ENCODE data around the gene PHF21A. TPM values are rescaled to one million over a fixed set of nuclear protein-coding genes. Genes with fewer than 3 reads are reported as not detected.
A peak's percentile ranks its signal among the peaks of the same experiment; 100 is the strongest.

Gene PHF21A
- total and polyA plus RNA-seq, 2 of the 8 experiments (the other 6 are each of a cell fraction or from before 2014, with no cell fraction given), result 17.6 to 40.3 TPM

DNA sequence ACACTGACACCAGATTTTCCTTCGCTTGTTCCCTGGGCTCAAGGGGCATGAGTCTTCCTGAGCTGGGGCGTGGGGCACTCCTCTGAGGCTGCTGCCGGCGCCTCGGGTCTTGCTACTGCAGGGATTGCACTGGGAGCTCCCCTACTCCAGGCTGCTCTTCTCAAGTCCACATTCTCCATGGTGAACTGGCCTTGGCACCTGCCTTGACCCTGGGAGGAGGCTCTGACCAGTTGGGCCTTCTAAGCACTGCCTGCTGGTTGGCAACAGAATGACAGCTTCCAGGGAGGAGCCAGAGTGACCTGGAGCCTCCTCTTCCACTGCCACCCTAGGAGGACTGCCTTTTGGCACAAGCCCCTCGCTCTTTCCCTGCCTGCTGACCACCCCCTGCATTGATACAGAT lies 223.7 kb downstream of the PHF21A start:
- Histone ChIP-seq H2BK12ac (ENCODE audit: low read depth, low read length) (no peak overlapping the region), H3K4ac (replicated peaks; ENCODE audit: insufficient read length, low read depth, low read length) (no peak overlapping the region), H3K27ac (ENCODE audit: low read depth, low read length) (no peak overlapping the region), H3K79me2 (ENCODE audit: control insufficient read depth in 1 of 2, insufficient read depth in 2 of 2, low read length in 2 of 2) (no peaks in the 10 kb centered on the region), H3K79me1 (ENCODE audit: low read depth, low read length) (peaks cover 2% of the 10 kb centered on the region), H3K36me3 (ENCODE audit: control insufficient read depth in 2 of 4, insufficient read depth in 4 of 4, low read length in 3 of 4) (peaks cover 0 to 4% (median under 1%) of the 10 kb centered on the region in 4 experiments; a peak in 2 of 8 replicates), H2BK5ac (ENCODE audit: low read depth, low read length) (no peak overlapping the region), H4K8ac (ENCODE audit: extremely low read depth, insufficient read depth, low read length) (no peak overlapping the region), H3K23ac (ENCODE audit: insufficient read length) (no peak overlapping the region), H4K91ac (replicated peaks; ENCODE audit: insufficient read length, low read length) (no peak overlapping the region), H3K23me2 (ENCODE audit: low read depth, low read length) (peaks cover 8% of the 10 kb centered on the region), H2BK15ac (ENCODE audit: low read length) (no peak overlapping the region), H3K4me3 (ENCODE audit: extremely low read depth in 1 of 4, insufficient read depth in 2 of 4, low read depth in 3 of 4, low read length in 4 of 4) (no peak overlapping the region), H4K20me1 (replicated peaks in 1 of 2; ENCODE audit: control insufficient read depth in 1 of 2, insufficient read depth in 2 of 2, low read length in 2 of 2) (peaks cover 10 to 17% of the 10 kb centered on the region in 2 experiments), H2AFZ (ENCODE audit: low read length) (no peak overlapping the region), H2AK5ac (ENCODE audit: low read depth, low read length) (no peak overlapping the region), H2BK120ac (replicated peaks; ENCODE audit: low read depth, low read length) (no peak overlapping the region), H3K9ac (replicated peaks in 1 of 4; ENCODE audit: extremely low read depth in 1 of 4, low read depth in 3 of 4, low read length in 3 of 4) (no peak overlapping the region), H4K5ac (ENCODE audit: insufficient read length, low read depth, low read length) (no peak overlapping the region), H3K9me3 (ENCODE audit: insufficient read depth in 2 of 2, low read depth in 1 of 2, low read length in 1 of 2) (no peaks in the 10 kb centered on the region), H3K14ac (ENCODE audit: insufficient read length) (no peak overlapping the region), H3K18ac (ENCODE audit: extremely low read depth, low read length) (no peak overlapping the region), H3K56ac (replicated peaks; ENCODE audit: insufficient read length, low read depth, low read length) (no peak overlapping the region), H3K4me1 (replicated peaks in 1 of 4; ENCODE audit: control insufficient read depth in 3 of 4, insufficient read depth in 4 of 4, low read length in 3 of 4) (peaks cover 0 to 30% (median 22%) of the 10 kb centered on the region in 4 experiments; a peak in 6 of 7 replicates), H3K27me3 (replicated peaks in 1 of 4; ENCODE audit: control insufficient read depth in 3 of 4, extremely low read depth in 1 of 4, insufficient read depth in 3 of 4, low read length in 3 of 4) (peaks cover 0 to 5% (median 2%) of the 10 kb centered on the region in 4 experiments; a peak in 1 of 7 replicates), H2BK20ac (ENCODE audit: low read length) (no peak overlapping the region), H3K4me2 (ENCODE audit: insufficient read depth in 1 of 2, low read depth in 2 of 2, low read length in 2 of 2) (no peak overlapping the region)
- DNase-seq (ENCODE audit: low read depth in 1 of 2, low spot score in 2 of 2) (no peak), FAIRE-seq (no peak)
- CTCF ChIA-PET (ENCODE audit: partially characterized antibody), result interaction anchor here (0.8 to 7.7 kb wide), 10 partner anchors 11 to 470 kb away, joined by 3 to 69 read pairs (median 4); no protein-coding TSS in a partner anchor
- WGBS, 2 experiments (ENCODE audit: extremely low coverage in 1 of 2, insufficient coverage in 1 of 2, insufficient read length in 1 of 2, insufficient replicate concordance in 2 of 2, low coverage in 1 of 2, low lambda C conversion rate in 2 of 2, missing lambda C conversion rate in 1 of 2), result 91% methylated on average over 6 of the region's 6 CpGs; no CpG with 5 or more reads in 1 of the 2 experiments
- POLR2A ChIA-PET (ENCODE audit: partially characterized antibody), result interaction anchor here (0.5 to 3.8 kb wide), 6 partner anchors 11 to 151 kb away, joined by 4 to 21 read pairs (median 8); partner anchors contain the start of gene LARGE2
- no peak for TF ChIP-seq SRF (IDR thresholded peaks at IDR 0.05; ENCODE audit: low read depth, low read length)
- TF ChIP-seq, protein P1, sequence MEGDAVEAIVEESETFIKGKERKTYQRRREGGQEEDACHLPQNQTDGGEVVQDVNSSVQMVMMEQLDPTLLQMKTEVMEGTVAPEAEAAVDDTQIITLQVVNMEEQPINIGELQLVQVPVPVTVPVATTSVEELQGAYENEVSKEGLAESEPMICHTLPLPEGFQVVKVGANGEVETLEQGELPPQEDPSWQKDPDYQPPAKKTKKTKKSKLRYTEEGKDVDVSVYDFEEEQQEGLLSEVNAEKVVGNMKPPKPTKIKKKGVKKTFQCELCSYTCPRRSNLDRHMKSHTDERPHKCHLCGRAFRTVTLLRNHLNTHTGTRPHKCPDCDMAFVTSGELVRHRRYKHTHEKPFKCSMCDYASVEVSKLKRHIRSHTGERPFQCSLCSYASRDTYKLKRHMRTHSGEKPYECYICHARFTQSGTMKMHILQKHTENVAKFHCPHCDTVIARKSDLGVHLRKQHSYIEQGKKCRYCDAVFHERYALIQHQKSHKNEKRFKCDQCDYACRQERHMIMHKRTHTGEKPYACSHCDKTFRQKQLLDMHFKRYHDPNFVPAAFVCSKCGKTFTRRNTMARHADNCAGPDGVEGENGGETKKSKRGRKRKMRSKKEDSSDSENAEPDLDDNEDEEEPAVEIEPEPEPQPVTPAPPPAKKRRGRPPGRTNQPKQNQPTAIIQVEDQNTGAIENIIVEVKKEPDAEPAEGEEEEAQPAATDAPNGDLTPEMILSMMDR (IDR thresholded peaks at IDR 0.05; ENCODE audit: control extremely low read depth in 1 of 3, insufficient read depth in 1 of 3, low read depth in 1 of 3, low read length in 3 of 3), result peak in 1 of 3 experiments; percentile 4; a peak in 1 of 4 replicates
